ENCODE results near the gene MFAP1.

Gene MFAP1

GRCh38 chr15:43776101-43776717 lies 48.3 kb downstream of the MFAP1 start:
- no peak for DNase-seq (ENCODE audit: low spot score)

- DNase-seq (ENCODE audit: low spot score), result peak; percentile 79
These were observed 49.0 kb downstream of the MFAP1 start for GRCh38 chr15:43775411-43775965.

- DNase-seq (ENCODE audit: low spot score), result no peak
These were observed 50.4 kb downstream of the MFAP1 start for GRCh38 chr15:43774062-43774461.

- DNase-seq (ENCODE audit: low spot score), result no peak
These were observed 51.9 kb downstream of the MFAP1 start for GRCh38 chr15:43772624-43773023.

GRCh38 chr15:43771816-43772215 lies 52.7 kb downstream of the MFAP1 start:
- no peak for DNase-seq (ENCODE audit: low spot score)

- DNase-seq (ENCODE audit: low spot score), result peak; percentile 79
These were observed 54.8 kb downstream of the MFAP1 start for GRCh38 chr15:43769584-43770228.

- no peak for DNase-seq (ENCODE audit: low spot score)
These were observed 60.6 kb downstream of the MFAP1 start for GRCh38 chr15:43763819-43764446.

GRCh38 chr15:43762824-43763223 lies 61.7 kb downstream of the MFAP1 start:
- DNase-seq (ENCODE audit: low spot score), result no peak
